DMS153 treated with DMSO at 0.1 percent for 48 hours (cell line): ENCODE results near the gene CST5.
"Not testable (repeated sequence)": the region's sequence is repeated elsewhere in the genome, so short reads cannot be mapped to it uniquely, and the experiment has no call there.

Experiments used
- DNase-seq: peaks from one replicate; lab custom pipeline; 2025; ENCODE audit not compliant: unreplicated experiment; lab: John Stamatoyannopoulos, UW

Gene CST5

GRCh38 chr20:23856736-23857135 is 22.8 kb downstream of the CST5 start:
- DNase-seq: no peak

DNA sequence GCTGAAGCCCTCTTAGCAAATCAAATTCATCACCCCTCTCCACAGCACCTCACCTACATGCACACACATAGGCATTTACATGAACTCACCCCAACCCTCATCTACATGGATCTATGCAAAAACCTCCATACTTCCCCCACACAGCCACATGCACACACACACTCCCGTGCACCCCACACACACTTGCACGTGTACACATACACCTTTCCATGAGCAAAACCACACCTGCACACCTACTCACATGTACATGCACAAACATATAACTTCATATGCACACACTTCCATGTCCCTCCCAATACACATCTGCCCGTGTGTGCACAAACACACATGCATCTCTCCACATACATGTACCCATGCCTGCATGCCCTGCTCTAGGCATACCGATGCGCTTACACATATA is 23.3 kb downstream of the CST5 start:
- DNase-seq: no peak

GRCh38 chr20:23841693-23842092 is 37.9 kb downstream of the CST5 start:
- DNase-seq: no peak

DNA sequence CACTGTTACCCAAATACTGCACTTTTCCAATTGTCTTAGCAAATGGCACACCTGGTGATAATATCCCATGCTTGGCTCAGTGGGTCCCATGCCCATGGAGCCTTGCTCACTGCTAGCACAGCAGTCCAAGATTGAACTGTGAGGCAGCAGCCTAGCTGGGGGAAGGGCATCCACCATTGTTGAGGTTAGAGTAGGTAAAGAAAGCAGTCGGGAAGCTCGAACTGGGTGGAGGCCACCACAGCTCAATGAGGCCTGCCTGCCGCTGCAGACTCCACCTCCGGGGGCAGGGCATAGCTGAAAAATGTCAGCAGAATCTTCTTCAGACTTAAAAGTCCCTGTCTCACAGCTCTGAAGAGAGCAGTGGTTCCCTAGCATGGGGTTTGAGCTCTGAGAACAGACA is 43.8 kb downstream of the CST5 start:
- DNase-seq: no peak

DNA sequence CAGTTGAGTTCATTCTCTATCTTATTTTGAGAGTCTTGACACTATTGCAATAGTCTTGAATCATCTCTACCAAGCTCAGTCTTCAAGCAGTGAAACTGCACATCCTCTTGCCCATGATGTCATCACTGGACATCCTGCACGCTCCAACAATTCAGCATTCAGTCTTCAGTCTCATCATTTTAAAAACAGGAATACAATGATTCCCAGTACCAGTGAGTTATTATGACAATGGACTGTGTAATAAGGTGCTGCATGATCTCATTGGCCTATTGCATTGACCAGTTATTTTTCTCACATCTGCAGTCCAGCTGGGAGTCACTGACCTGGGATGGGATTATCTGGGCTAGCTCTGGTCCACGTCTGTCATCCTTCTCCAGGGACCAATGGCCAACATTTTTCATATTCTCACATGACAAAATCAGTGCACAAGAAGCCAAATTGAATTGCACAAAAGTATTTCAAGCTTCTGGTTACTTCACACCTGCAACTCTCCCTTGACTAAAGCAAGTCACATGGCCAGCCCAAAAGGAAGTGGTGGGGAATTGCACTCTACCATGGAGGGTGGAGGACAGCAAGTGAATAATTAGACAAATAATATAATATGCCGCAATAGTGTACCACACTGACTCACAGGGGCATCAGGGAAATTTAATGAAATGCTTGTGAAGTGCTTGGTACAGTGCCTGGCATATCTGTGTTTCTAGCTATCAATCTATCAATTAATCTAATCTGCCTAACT is 46.6 kb downstream of the CST5 start:
- no peak for DNase-seq

DNA sequence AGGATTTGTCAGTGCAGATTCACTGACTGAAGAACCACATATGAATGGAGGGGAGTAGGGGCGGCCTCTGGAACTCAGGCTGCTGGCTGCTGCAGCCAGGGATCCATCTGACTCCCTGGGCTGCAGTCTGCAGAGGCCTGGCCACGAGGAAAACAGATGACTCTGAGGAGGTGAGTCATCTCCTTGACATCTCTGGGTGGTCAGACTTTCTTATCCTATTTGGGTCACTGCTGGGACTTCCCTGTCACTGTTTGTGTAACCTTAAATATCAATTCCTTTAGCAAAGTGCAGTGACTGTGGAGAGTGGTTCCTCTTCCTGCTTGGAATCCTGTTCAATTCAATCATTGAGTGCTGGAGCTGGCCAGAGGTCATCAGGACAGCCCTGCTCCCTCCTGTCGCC is 47.6 kb downstream of the CST5 start:
- DNase-seq: not testable (repeated sequence)

DNA sequence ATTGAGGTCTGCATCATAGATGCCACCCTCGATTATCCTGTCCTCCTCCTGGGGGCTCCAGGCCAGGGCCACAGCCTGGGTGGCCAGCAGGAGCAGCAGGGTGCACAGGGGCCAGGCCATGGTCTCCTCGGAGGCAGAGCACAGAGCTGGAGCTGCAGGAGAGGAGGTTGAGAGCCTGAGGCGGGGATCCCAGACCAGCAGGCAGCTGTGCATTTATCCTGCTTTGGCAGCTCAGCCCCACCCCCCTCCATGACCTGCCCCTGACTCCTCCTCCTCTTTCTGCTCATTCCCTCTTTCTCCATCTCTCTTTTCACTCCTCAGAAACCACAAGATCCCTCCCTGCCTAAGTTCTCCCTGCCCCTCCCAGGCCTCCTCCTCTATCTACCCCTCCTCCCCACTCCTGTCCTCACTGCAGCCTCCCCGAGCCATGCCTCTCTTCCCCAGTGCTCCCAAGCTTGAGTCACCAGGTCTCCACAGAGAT is 53.0 kb downstream of the CST5 start, which contains the start of gene CST2:
TSS of gene CST2 (minus strand) at position 189 of the 481 bp plus-strand sequence. CDS start at position 120, 69 bp downstream.
- no peak for DNase-seq
